Fibroblast of peridontal ligament (primary cell): ENCODE data around the gene PRSS35.
"Not testable (repeated sequence)": the region's sequence is repeated elsewhere in the genome, so short reads cannot be mapped to it uniquely, and the experiment has no call there.

Experiments used
- DNase-seq: peaks from one replicate; pipeline ENCODE4 v3.0.0-alpha.2; 2010; ENCODE audit errors: extremely low read depth

The PRSS35 gene, protein sequence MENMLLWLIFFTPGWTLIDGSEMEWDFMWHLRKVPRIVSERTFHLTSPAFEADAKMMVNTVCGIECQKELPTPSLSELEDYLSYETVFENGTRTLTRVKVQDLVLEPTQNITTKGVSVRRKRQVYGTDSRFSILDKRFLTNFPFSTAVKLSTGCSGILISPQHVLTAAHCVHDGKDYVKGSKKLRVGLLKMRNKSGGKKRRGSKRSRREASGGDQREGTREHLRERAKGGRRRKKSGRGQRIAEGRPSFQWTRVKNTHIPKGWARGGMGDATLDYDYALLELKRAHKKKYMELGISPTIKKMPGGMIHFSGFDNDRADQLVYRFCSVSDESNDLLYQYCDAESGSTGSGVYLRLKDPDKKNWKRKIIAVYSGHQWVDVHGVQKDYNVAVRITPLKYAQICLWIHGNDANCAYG

DNA sequence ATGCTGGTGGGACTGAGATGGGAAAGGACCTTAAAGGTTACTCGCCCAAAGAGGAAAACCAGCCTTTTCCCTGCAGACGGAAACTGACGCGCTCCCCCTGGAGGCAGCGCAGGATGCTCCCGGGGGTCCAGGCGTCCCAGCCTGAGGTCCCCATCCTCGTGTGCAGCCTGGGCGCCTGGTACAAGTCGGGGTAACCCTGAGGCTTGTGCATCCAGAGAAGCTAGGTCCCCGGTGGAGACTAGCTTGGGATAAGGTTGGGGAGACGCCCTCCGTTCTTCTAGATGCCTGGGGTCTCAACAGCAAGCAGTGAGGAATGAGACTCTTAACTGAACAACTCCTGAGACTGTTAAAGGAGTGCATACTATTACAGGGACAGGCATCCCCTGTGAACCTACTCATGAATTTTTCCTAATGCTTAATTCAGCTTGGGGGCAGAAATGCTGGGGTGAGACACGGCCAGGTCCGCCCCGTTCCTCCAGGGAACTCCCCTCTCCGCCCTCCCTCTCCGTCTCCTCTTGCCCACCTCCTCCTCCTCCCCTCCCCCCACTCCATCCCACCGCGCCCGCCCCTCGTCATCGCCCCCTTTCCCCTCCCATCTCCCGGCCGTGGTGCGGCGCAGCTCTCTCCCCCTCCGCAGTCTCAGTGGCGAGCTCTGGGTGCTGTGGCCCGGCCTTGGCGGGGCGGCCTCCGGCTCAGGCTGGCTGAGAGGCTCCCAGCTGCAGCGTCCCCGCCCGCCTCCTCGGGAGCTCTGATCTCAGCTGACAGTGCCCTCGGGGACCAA is at the start of gene PRSS35:
Gene PRSS35 (plus strand): TSS at position 634 of the 781 bp plus-strand sequence. CDS start 10,908 bp downstream, outside the sequence.
- DNase-seq: no peak

GRCh38 chr6:83463886-83464285 is 48.4 kb upstream of the PRSS35 start:
- DNase-seq: peak; percentile 68

GRCh38 chr6:83464381-83465140 is 47.8 kb upstream of the PRSS35 start:
- no peak for DNase-seq

- DNase-seq: no peak
Measured at GRCh38 chr6:83466328-83466727, 46.0 kb upstream of the PRSS35 start.

GRCh38 chr6:83467620-83468036 is 44.7 kb upstream of the PRSS35 start:
- no peak for DNase-seq

DNA sequence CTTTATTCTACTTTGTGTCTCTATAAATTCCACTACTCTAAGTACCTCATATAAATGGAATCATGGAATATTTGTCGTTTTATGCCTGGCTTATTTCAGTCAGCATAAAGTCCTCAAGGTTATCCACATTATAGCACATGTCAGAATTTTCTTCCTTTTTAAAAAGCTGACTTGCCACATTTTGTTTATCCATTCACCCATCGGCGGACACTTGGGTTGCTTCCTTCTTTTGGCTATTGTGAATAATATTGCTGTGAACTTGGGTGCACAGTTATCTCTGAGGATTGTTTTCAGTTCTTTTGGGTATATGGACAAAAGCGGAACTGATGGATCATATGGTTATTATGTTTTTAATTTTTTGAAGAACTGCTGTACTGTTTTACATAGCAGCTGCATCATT is 42.3 kb upstream of the PRSS35 start:
- no peak for DNase-seq

- DNase-seq: no peak
Measured at GRCh38 chr6:83470587-83470986, 41.7 kb upstream of the PRSS35 start.

- DNase-seq: no peak
Measured at GRCh38 chr6:83472767-83473166, 39.6 kb upstream of the PRSS35 start.

GRCh38 chr6:83474309-83474708 is 38.0 kb upstream of the PRSS35 start:
- peak; percentile 29 for DNase-seq

- DNase-seq: no peak
Measured at GRCh38 chr6:83476971-83477370, 35.4 kb upstream of the PRSS35 start.

DNA sequence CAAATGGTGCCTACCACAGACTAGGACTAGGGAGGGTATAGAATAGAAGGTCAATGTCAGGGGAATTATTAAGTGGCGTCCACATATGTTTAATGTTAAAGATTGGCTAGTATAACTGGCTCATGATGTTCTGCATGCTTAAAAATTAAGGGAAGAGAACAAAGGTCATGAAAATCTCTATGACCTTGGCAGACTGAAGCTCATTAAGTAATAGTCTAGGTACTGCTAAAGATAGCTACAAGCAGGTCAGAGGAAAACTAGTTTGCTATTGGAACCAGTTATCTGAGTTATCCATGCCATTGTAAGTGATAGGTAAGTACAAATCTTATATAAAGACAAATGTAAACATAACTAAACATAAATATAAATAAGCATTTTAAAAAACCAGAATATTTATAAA is 32.9 kb upstream of the PRSS35 start:
- no peak for DNase-seq

DNA sequence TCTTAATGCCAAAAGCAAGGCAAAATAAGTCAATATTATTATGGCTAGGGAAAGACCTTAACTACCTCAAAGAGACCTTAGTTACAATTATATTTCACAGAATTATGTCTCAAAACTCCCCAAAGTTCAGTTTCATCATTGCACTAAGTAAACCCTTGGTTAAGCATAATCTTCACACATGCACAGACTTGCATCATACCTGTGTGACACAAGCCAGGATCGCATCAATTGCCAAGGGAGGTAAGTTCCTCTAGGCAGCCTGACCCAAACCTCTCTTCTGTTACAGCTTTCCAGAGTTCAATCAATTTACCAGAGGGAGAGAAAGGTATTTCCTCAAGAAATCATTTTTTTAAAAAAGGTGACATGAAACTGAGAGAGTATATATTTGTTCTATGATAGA is 31.9 kb upstream of the PRSS35 start:
- DNase-seq: no peak

DNA sequence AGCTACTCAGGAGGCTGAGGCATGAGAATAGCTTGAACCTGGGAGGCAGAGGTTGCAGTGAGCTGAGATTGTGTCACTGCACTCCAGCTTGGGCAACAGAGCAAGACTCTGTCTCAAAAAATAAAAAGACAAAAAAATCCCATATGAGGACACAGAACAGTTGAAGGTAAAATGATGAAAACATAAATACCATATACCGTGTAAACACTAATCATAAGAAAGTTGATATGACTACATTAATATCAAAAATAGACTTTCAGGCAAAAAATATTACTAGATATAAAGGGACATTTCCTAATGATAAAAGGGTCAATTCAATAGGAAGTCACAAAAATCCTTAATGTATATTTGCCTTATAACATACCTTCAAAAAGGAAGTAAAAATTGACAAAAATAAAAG is 30.4 kb upstream of the PRSS35 start:
- not testable (repeated sequence) for DNase-seq

GRCh38 chr6:83488448-83488847 is 23.9 kb upstream of the PRSS35 start:
- DNase-seq: no peak

GRCh38 chr6:83488861-83489260 is 23.5 kb upstream of the PRSS35 start:
- no peak for DNase-seq

DNA sequence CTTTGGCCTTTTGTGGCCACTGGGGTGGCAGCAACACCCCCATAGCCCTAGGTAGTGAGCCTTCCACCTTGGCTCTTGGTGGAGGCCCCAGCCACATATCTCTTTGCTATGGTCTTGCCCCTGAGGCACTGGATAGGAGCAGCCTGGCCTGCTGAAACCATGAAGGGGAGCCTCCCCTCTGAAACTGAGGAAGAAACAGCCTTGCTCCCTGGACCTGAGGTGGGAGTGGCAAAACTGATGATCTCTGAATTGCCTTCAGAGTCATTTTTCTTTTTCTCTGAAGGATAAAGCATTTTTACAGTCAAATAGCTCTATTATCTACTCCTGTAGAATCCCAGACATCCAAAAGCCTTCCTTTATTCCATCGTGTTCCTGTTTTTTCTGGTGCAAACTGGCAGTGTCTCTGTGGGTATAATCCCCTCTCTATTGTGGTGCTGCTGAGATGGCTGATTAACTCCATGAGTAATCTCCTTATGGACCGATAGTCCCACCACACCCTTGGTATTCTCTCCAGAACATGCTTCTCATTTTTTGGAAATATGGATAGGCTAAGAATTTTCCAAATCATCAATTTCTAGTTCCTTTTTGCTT is 22.0 kb upstream of the PRSS35 start:
- no peak for DNase-seq

- no peak for DNase-seq
Measured at GRCh38 chr6:83505356-83505755, 7.0 kb upstream of the PRSS35 start.

GRCh38 chr6:83509441-83509840 is 2.9 kb upstream of the PRSS35 start:
- no peak for DNase-seq

- no peak for DNase-seq
Measured at GRCh38 chr6:83510791-83511190, 1.5 kb upstream of the PRSS35 start.

DNA sequence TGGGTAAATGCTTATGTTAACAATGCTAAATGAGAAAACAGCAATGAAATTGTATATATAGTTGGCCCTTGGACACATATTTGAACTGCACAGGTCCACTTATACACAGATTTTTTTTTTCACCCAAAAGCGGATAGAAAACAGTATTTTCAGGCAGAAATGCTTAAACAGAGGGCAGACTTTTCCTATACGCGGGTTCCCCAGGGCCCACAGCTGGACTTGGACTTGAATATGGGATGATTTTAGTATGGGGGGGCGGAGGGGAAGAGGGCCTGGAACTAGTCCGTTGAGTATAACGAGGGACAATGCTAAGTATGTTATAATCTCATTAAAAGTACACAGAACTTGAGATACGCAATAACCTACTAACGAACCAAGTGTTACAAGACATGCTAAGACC is 1.1 kb upstream of the PRSS35 start:
- DNase-seq: no peak

DNA sequence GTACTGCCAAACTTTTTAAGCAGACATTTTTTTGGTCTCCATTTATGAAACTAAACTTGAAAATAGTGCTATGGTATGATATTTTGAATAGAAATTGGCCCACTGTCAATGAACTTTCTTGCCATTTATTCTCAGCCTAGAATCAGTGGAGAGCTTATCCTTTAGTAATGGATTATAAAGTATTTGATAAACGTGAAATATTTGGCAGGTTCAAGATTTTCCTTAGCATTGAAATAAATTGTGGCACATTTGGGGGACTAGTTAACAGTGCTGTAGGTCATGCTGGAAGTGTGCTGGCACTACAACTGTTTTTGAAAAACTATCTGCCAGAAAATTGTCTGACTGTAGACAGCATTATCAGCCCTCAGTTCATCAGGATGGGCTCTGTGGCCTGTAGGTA is 2.1 kb downstream of the PRSS35 start:
- no peak for DNase-seq
